Right atrium auricular region (tissue), 2 donors: ENCODE measurements around the gene GSPT1. TPM values are rescaled to one million over a fixed set of nuclear protein-coding genes. Genes with fewer than 3 reads are reported as not detected.
A peak's percentile ranks its signal among the peaks of the same experiment; 100 is the strongest.

Source experiments
- DNase-seq: peaks from one replicate; pipeline ENCODE4 v3.0.0-alpha.2; 2019; ENCODE audit warnings: low spot score
- H3K27ac ChIP-seq, 2 donors: fragments of 200-600 bp; sonication (generic); 1 replicate in 1 of 2; 2 replicates in 1 of 2; pipeline ENCODE4 v1.5.1; 2016 to 2019
- H3K27me3 ChIP-seq, 2 donors: fragments of 200-600 bp; sonication (generic); one replicate each; pipeline versions ENCODE4 v1.5.1 to v1.6.0; 2017 to 2019
- H3K36me3 ChIP-seq: fragments of 200-600 bp; sonication (generic); one replicate; pipeline ENCODE4 v1.5.1; 2016
- H3K4me1 ChIP-seq, 2 donors: fragments of 200-600 bp; sonication (generic); one replicate each; pipeline versions ENCODE4 v1.5.1 to v1.6.0; 2017 to 2019
- H3K4me3 ChIP-seq, 2 donors: fragments of 200-600 bp; sonication (generic); 1 replicate in 1 of 2; 2 replicates in 1 of 2; pipeline ENCODE4 v1.5.1; 2017 to 2019; ENCODE audit warnings: mild to moderate bottlenecking in 1 of 2, moderate library complexity in 1 of 2
- H3K9me3 ChIP-seq, 2 donors: fragments of 200-600 bp; sonication (generic); one replicate each; pipeline ENCODE4 v1.5.1; 2019
- total RNA-seq, 2 donors: library from RNA; depleted of rRNA; stranded (reverse); fragments of >200 nt; gene quantifications; one replicate each; pipeline ENCODE4 v1.1.0, GENCODE V29; 2016
- TF ChIP-seq, protein P1 (sequence below), 2 donors: fragments of 200-600 bp; sonication (generic); IDR thresholded peaks; one replicate each; pipeline ENCODE4 v1.5.1; 2019; ENCODE audit warnings: antibody characterized with exemption in 2 of 2

GSPT1 gene
- total RNA-seq, 2 donors from 2014 or later = 59.5 to 62.7 TPM

DNA sequence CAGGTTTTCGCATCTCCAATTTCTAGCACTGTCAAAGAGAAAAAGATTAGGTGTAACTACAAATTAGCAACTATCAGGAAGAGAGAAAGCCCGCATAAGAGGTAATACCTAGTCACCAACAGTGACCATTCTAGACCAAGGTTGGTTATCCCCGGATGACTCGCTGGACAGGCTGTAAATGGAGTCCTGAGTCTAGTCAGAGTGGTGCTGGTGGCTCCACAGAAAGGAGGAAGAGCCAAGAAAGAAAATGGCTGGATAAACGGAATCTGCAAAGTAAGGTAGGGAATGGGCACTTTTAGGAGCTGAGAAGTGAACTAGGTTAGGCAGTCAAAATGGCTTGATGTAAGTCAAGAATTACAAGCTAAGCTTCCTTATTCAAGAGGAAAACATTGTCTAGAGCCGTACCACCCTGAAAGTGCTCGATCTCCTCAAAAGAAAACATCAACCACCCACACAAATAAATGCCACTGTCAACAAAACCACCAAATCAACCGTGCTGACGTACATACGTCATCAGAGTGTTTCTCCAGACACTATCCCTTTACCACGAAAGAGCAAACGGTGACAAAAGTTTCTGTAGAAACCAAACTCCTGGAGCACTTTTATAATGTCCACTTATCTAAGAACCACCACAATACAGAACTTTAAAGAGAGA, 2.2 kb downstream of the GSPT1 start:
- H3K27ac ChIP-seq = peak overlapping the region; percentile 90 to 96
- H3K27me3 ChIP-seq = no peaks in the 10 kb centered on the region
- peaks cover 0 to 53% of the 10 kb centered on the region in 2 donors for H3K4me1 ChIP-seq
- no peak for DNase-seq
- no peaks in the 10 kb centered on the region for H3K36me3 ChIP-seq
- TF ChIP-seq, protein P1, sequence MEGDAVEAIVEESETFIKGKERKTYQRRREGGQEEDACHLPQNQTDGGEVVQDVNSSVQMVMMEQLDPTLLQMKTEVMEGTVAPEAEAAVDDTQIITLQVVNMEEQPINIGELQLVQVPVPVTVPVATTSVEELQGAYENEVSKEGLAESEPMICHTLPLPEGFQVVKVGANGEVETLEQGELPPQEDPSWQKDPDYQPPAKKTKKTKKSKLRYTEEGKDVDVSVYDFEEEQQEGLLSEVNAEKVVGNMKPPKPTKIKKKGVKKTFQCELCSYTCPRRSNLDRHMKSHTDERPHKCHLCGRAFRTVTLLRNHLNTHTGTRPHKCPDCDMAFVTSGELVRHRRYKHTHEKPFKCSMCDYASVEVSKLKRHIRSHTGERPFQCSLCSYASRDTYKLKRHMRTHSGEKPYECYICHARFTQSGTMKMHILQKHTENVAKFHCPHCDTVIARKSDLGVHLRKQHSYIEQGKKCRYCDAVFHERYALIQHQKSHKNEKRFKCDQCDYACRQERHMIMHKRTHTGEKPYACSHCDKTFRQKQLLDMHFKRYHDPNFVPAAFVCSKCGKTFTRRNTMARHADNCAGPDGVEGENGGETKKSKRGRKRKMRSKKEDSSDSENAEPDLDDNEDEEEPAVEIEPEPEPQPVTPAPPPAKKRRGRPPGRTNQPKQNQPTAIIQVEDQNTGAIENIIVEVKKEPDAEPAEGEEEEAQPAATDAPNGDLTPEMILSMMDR (IDR thresholded peaks at IDR 0.05) = no peak
- no peaks in the 10 kb centered on the region for H3K9me3 ChIP-seq
- peak overlapping the region; percentile 96 to 99 for H3K4me3 ChIP-seq

DNA sequence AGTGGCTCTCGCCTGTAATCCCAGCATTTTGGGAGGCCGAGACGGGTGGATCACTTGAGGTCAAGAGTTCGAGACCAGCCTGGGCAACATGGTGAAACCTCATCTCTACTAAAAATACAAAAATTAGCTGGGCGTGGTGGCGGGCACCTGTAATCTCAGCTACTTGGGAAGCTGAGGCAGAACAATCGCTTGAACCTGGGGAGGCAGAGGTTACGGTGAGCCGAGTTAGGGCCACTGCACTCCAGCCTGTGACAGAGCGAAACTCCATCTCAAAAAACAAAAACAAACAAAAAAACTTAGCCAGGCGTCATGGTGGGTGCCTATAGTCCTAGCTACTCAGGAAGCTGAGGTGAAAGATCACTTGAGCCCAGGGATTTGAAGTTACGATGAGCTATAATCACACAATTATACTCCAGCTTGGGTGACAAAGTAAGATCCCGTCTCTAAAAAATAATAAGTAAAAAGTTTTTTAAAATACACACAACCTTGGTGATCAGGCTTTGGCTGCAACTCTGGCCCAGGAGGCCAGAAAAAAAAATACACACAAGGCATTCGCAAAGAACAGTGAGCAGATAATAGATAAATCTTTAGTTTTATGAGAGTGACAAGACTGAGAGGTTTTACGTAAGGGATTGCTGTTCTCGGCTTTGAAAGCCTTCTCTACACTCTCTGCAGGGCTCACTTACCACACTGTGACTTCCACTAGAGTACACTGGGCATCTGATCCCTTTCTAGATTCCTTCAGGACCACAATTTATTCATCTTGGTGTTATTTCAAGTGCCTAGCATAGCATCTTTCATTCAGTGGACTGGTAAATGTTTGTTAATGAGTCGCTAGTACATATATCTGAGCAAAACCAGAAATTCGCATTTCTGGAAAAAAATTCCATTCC, 5.9 kb downstream of the GSPT1 start:
- Histone ChIP-seq H3K4me1 (peaks cover 0 to 49% of the 10 kb centered on the region in 2 donors), H3K27ac (no peak overlapping the region), H3K36me3 (no peaks in the 10 kb centered on the region), H3K9me3 (no peaks in the 10 kb centered on the region), H3K4me3 (no peak overlapping the region), H3K27me3 (no peaks in the 10 kb centered on the region)
- no peak for DNase-seq
- TF ChIP-seq, protein P1 (IDR thresholded peaks at IDR 0.05) = no peak

DNA sequence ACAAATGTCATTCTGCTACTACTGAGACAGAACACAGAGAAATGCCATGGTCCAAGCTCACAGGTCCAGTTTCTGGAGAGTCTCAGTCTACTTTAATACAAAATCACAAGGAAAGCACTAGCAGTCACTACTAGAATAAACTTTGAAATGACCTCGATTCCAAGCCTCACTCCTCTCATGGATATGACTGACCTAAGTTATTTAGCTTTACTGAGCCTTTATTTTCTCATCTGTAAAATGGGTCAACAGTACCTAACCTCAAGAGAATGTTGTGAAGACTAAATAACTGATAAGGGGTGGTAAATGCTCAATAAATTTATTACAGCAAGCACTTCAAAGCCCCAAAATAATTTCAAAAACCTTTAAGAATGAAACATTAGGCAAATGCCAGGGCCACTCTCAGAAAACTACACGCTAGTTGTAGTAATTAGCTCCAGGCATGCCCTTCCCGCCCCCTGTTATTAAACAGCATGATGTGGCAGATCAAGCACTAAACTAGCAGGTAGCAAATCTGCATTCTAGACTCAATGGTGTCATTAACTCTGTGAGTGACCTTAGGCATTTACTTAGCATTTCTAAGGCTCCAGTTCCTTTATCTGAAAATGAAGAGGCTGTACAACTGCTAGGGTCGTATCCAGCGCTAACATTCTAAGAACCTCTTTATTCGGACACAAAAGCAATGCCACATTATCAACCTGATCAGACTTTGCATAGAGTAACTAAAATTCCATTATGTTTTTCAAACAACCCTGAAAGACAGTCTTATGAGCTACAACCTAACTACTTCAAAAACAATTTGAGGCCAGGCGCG, 8.4 kb downstream of the GSPT1 start:
- Histone ChIP-seq H3K27ac (no peak overlapping the region), H3K36me3 (no peaks in the 10 kb centered on the region), H3K9me3 (no peaks in the 10 kb centered on the region), H3K27me3 (no peaks in the 10 kb centered on the region), H3K4me1 (peaks cover 0 to 26% of the 10 kb centered on the region in 2 donors), H3K4me3 (no peak overlapping the region)
- DNase-seq = no peak
- TF ChIP-seq, protein P1 (IDR thresholded peaks at IDR 0.05) = no peak

DNA sequence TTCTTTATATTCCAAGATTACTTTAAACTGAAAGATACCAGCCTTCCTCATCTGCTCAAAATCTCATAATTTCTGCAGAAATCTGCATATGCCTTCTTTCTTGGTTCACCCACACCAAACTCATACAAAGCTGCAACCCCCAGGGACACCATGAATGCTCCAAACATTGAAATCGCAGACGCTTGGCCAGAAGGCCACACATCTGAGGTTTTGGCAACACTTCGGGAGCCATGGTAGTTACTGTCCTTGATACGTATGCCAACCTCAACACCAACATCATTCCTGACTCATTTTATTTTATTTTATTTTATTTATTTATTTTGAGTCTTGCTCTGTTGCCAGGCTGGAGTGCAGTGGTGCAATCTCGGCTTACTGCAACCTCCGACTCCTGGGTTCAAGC, 11.8 kb downstream of the GSPT1 start:
- no peak for DNase-seq
- H3K27me3 ChIP-seq = no peaks in the 10 kb centered on the region
- no peaks in the 10 kb centered on the region for H3K9me3 ChIP-seq
- TF ChIP-seq, protein P1 (IDR thresholded peaks at IDR 0.05) = no peak
- H3K27ac ChIP-seq = no peak overlapping the region
- no peaks in the 10 kb centered on the region for H3K36me3 ChIP-seq
- peaks cover 0 to 8% of the 10 kb centered on the region in 2 donors for H3K4me1 ChIP-seq
- H3K4me3 ChIP-seq = no peak overlapping the region

DNA sequence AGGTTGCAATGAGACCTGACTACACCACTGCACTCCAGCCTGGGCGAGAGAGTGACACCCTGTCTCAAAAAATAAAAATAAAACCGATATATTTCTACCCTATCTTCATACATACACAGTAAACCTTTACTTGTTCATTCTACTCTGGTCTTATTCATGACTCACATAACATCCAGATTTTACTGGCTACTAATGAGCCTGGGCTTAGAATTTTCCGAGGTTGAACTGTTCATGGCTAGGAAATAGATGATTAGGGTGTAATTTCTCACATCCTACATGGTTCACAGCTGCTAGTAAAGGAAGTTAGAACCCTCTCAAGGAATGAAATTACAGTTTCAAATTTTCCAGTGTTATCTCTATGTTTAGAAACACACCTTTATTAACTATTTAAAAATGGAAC, 14.7 kb downstream of the GSPT1 start:
- no peak for DNase-seq
- Histone ChIP-seq H3K36me3 (peaks cover 3% of the 10 kb centered on the region), H3K27ac (no peak overlapping the region), H3K4me3 (no peak overlapping the region), H3K4me1 (peaks cover 0 to 8% of the 10 kb centered on the region in 2 donors), H3K9me3 (no peaks in the 10 kb centered on the region), H3K27me3 (no peaks in the 10 kb centered on the region)
- TF ChIP-seq, protein P1 (IDR thresholded peaks at IDR 0.05) = no peak
